GM19238 (cell line): ENCODE results near the gene PRR35.

Source experiments
- DNase-seq: peaks from one replicate; pipeline ENCODE4 v3.0.0; 2011; ENCODE audit warnings: low spot score; ENCODE audit not compliant: insufficient read length

PRR35 gene

GRCh38 chr16:546909-547770, 13.1 kb upstream of the PRR35 start:
- DNase-seq: no peak

- DNase-seq: no peak
These were observed 11.6 kb upstream of the PRR35 start for GRCh38 chr16:548586-548985.

- no peak for DNase-seq
These were observed 10.5 kb upstream of the PRR35 start for GRCh38 chr16:549544-550263.

- DNase-seq: no peak
These were observed 9.0 kb upstream of the PRR35 start for GRCh38 chr16:551210-551609.

GRCh38 chr16:552171-552570, 8.0 kb upstream of the PRR35 start:
- DNase-seq: no peak

GRCh38 chr16:553601-554296, 6.4 kb upstream of the PRR35 start:
- no peak for DNase-seq

DNA sequence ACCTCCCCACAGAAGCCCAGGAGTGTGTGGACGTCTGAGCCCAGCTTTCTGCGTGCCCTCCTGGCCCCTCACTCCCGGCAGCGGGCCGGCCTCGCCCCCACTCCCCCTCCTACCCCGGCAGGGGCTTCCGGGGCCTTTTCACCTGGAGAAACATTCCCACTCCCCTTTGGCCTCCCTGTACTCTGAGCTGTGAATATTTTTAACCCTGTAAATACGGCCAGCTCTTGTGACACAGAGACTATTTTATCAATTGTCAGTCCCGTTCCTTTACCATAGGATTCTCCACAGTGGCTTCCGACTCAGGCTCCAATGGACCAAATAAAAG, 5.9 kb upstream of the PRR35 start:
- no peak for DNase-seq

DNA sequence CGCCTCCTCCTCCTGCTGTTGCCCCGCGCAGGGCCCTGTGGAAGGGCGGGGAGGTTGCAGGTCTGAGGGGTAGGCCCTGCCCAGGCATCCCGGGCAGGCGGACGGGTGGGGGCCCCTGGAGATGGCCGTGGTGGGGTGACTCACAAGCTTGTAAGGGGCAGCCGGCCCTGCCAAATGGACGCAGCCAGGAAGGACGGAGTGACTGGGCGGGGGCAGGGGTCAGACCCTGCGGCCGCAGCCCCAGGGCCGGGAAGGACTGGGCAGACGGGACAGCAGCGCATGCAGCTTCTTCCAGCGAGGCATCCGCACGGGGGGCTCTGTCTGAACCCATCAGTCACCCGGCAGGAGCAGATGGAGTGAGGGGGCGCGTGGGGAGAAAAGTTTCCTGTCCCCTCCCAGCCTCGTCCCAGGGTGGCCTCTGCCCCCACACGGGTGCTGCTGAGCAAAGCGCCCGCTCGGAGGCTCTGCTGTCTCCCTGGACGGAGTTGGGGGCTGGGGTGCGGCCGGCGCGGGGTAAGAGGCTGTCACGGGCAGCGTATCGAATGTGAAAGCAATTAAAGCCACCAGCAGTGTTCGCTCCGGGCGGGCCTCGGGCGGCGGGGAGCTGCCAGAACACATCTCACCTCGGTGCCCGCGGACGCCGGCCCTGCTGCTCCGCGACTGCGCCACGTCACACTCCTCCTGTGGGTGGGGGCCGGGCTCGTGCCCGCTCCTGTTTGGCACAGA, 5.4 kb upstream of the PRR35 start:
- DNase-seq: no peak

- no peak for DNase-seq
These were observed 4.4 kb upstream of the PRR35 start for GRCh38 chr16:555528-556473.

- no peak for DNase-seq
These were observed 3.6 kb upstream of the PRR35 start for GRCh38 chr16:556474-557173.

DNA sequence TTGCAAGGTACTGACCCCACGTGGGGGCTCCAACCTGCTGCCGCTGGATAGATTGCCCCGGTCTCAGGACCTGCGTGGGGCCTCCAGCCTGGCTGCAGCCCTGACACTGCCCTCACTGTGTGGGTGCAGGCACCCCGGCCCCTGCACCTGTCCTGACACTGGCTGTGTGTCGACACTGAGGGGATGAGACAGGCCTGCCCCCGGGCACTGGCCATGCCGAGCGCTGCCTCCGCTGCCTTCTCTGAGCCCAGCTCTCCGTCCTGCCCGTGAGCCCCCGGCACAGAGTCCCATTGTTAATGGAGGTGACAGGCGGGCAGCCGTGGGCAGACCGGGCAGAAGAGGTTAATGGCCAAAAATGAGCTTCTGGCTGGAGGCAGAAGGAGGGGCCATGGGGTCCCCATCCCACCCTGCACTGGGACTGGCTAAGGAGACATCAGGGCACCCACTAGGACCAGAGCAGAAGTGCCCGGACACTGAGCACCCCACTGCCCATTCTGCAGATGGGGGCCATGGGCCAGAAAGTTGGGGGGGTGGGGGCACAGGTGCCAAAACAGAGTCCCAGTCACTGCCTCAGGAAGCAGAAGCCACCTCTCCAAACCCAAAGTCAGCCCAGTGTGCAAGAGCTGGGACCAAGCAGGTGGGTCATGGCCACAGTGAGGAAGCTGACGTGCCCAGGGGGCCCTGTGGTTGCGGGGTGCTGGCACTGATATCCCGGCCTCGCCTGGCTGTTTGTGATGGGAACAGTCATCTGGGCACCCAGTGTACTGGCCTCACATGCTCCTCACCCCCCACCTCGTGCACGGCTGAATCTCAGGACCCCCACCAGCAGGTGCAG, 2.5 kb upstream of the PRR35 start:
- no peak for DNase-seq

DNA sequence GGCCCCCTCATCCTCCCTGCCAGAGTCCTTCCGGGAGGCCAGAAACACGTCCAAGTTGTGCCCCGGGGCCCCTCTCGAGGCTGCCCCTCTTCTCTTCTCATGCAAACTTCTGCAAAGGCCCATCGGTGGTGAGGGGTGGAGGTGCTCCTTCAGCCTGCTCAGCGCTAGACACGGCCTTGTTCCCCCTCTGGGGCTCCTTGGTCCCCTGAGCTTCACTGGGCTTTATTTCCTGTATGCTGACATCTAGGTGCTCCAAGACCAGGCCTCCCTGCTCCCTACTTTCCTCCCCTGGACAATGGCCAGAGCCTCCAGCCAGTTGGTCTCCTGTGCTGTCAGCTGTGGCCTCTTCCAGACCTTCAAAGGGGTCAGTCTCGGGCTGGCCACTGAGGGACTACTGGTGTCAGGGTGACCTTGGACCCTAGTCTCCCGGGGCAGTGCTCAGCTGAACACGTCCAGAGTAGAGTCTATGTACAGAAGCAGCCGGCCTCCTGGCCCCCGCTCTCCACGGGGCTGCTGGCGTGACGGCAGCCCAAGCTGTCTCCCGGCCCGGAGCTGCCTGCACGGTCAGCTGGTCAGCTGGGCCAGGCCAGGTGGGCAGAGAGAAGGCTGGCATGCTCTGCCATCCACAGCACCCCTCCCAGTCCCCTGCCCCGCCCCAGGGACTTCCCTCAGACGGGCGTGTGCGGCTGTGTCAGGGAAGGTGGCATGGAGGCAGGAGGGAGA, 1.7 kb upstream of the PRR35 start:
- no peak for DNase-seq

DNA sequence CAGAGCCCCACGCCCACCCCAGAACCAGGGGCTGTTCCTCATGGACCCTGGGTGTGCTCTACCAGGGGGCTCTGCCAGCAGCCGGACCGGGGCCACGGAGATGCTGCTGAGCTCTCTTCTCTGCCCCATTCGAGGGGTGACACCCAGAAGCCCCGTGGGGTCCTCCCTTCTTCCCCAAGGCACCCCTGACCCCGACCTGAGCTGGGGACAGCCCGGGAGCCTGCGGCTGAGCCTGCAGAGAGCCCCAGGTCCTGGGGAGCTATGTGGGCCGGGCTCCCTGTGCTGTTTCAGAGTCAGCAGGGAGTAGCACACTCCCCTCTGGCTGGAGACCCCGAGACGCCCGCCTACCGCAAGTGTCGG, 1.2 kb upstream of the PRR35 start:
- no peak for DNase-seq

DNA sequence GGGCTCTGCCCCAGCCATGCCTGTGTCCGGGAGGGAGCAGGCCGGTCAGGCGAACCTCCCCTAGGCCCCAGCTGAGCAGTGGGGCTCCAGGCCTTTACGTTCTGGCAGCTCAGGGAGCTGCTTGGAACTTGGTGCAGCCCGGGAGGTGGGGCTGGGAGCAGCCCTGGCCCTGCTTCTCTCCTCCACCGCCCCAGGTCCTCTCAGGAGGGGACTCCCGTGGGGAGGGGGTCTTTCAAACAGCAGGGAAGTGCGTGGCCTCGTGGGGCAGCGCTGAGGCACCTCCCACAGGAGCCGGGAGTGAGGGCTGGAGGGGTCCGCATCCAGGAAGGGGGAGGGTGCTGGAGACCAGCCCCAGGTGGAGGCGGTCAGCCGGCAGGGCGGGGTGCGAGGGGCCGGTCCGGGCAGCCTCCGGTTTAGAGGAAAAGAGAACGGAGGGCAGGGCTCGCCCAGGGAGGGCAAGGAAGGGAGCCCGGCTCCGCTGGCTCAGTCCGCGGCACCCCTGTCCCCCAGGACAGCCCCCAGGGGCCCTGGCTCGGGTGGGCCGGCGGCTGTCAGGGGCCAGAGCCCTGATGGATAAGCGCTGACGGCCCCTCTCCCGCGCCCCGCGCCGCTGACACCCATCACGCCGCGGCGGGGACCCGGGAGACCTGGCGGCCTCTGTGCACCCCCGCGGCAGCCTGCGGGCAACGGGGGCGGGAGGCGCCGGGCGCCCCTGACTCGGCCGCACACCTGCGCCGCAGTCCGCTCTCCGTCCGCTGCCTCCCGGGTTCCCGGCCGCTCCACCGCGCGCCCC, 587 bp upstream of the PRR35 start:
- DNase-seq: no peak

DNA sequence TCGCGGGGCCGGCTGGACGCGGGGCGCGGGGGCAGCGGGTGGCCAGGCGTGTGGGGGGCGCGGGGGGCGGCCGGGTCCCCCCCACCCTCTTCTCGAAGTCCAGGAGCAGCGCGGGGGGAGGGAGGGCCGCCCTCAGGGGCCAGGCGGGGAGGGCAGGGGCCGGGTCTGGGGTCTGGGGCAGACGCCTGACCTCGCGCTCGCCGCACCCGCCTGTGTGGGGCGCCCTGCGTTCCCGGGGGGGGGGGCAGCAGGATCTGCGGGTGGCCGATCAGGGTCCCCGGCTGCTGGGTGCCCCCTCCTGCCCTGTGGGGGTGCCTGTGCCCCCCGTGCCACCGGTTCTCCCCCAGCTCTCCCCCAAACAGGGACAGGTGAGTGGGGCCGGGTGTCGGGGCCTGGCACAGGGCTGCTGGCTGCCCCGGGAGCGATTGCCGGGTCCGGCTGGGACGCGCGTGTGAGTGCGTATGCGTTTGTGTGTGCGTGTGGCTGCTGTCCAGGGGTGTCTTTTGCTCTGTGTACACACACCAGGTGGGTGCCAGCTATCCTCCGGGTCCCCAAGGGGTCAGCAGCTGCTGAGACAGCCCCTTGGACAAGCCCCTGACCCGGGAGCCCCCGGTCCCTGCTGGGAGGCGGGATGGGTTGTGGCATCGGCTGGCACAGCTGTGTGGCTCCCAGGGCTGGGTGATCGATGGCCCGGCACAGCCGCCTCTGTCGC, 663 bp downstream of the PRR35 start:
- DNase-seq: no peak

GRCh38 chr16:561413-561794, 1.2 kb downstream of the PRR35 start:
- no peak for DNase-seq
